SJSA1 (cell line): Measurements from ENCODE around the gene AKAP7. TPM values are rescaled to one million over a fixed set of nuclear protein-coding genes. Genes with fewer than 3 reads are reported as not detected.

Experiments
- DNase-seq, 2 experiments: peaks; one replicate each; pipeline ENCODE4 v3.0.0-alpha.2; 2015 to 2020; ENCODE audit warnings: low spot score in 2 of 2, low read depth in 1 of 2
- H3K27ac ChIP-seq: fragments of 250-450 bp; sonication (Bioruptor Pico); 2 replicates; pipeline ENCODE4 v1.5.1; 2020; ENCODE audit warnings: mild to moderate bottlenecking, moderate library complexity
- H3K27me3 ChIP-seq: fragments of 250-450 bp; sonication (Bioruptor Pico); replicated peaks from 2 replicates; pipeline ENCODE4 v1.5.1; 2020; ENCODE audit warnings: mild to moderate bottlenecking, moderate library complexity
- H3K36me3 ChIP-seq: fragments of 250-450 bp; sonication (Bioruptor Pico); 2 replicates; pipeline ENCODE4 v1.5.1; 2020; ENCODE audit warnings: mild to moderate bottlenecking
- H3K4me1 ChIP-seq: fragments of 250-450 bp; sonication (Bioruptor Pico); replicated peaks from 2 replicates; pipeline ENCODE4 v1.6.1; 2021; ENCODE audit warnings: mild to moderate bottlenecking
- H3K4me3 ChIP-seq: fragments of 250-450 bp; sonication (Bioruptor Pico); 2 replicates; pipeline ENCODE4 v1.5.1; 2020; ENCODE audit warnings: mild to moderate bottlenecking
- H3K9me3 ChIP-seq: fragments of 250-450 bp; sonication (Bioruptor Pico); replicated peaks from 2 replicates; pipeline ENCODE4 v1.5.1; 2020; ENCODE audit warnings: mild to moderate bottlenecking
- total RNA-seq: library from RNA; depleted of rRNA; stranded (reverse); fragments of >200 nt; shearing (Covaris generic); gene quantifications from 2 replicates; pipeline ENCODE4 v1.2.3, GENCODE V29; 2014

The AKAP7 gene
- total RNA-seq, 1 experiment from 2014 or later = 5.6 TPM

DNA sequence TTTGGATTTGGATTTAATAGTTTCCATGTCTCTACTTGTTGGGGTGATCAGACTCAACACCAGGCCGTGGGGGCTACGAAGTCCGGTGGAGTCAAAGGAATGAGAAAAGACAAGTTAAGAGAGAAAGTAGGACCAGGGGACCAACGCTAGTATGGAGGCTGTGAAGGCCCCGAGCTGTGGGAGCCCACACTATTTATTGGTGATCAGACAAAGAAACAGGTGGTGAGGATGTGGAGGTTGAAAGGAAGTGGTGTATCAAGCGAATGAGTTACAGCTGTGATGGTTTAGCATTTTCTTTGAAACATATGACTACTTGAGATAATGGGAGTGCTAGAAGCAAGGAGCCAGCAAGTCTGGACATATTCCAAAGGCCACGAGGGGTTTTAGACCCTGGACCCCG is 62.4 kb downstream of the AKAP7 start:
- DNase-seq = no peak
- no peak overlapping the region for H3K27ac ChIP-seq

GRCh38 chr6:131199568-131200272 is 64.5 kb downstream of the AKAP7 start:
- DNase-seq = peak in 1 of 2 experiments; percentile 22
- Histone ChIP-seq H3K4me1 (no peaks in the 10 kb centered on the region), H3K9me3 (no peaks in the 10 kb centered on the region), H3K27ac (no peak overlapping the region), H3K27me3 (no peaks in the 10 kb centered on the region), H3K36me3 (peaks cover 6% of the 10 kb centered on the region; the same call in 1 of the 2 replicates), H3K4me3 (no peak overlapping the region)

More for the DNA sequence above, 62.4 kb downstream of the AKAP7 start:
- peaks cover 6% of the 10 kb centered on the region; the same call in 1 of the 2 replicates for H3K36me3 ChIP-seq
- H3K4me1 ChIP-seq = no peaks in the 10 kb centered on the region
- no peak overlapping the region for H3K4me3 ChIP-seq
- no peaks in the 10 kb centered on the region for H3K9me3 ChIP-seq
- H3K27me3 ChIP-seq = no peaks in the 10 kb centered on the region

DNA sequence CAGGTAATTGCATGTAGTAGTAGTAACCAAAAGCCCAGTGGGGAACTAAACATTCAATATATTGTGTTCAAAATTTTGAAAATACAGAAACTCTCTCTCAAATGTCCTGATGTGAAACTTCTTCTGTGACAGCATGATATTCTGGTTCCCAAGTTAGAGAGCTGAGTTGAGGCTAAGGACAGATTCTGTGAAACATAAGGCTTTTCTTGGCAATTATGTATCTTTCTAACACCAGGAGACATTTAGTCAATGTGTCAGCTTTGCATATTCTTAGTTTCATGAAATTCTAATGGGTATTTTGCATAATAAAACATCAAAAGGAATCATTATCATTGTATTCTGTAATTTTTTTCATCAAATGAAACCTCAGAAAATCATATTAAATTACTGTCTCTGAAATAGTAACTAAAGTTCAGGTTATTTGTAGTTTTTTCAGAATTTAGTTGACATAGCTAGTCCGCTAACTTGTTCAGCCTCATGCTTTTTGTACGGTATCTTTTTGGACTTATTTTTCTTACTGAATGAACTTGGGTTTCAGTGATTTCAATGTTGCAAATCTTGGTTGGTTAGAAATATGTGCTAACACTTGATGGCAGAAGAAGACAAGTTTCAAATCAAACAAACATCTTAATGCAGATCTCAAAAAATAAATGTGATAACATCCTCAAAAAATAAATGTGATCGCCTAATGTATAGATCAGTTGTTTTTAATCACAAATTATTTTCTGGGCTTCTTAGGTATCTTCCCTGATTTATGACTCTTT is 70.4 kb downstream of the AKAP7 start:
- Histone ChIP-seq H3K9me3 (no peaks in the 10 kb centered on the region), H3K4me3 (no peak overlapping the region), H3K4me1 (no peaks in the 10 kb centered on the region), H3K27ac (no peak overlapping the region), H3K27me3 (no peaks in the 10 kb centered on the region), H3K36me3 (no peaks in the 10 kb centered on the region)
- no peak for DNase-seq

DNA sequence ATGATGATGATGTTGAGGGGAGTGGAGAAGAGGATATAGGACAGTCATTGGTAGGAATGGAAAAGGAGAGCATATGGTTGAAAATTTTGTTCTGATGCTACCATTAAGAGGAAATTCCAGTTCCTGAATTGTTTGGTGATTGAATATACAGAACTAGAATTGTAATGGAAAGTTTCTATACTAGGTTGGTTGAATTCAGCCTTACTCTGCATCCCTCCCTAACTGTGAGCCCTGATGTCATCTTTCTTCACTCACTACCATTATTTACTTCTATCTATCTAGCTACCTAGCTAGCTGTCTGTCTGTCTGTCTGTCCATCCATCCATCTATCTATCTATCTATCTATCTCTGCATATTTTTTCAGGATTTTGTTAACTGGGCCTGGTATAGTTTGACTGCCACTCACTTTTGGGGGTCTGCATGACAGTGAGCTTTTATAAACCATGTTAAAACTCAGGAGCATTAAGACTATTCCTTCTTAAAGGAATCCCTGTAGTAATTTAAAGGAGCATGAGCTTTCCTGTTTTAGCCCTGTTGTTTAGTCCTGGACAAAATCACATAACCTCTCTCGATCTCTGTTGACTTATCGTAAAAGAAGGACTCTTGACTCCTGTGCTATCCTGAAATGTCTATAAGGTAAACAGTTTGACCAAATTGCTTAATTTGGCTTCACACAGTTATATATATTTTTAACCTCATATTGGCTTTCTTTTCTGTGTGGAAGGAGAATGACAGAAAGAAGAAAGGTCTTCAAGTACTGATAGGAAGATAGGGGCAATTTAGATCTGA is 71.4 kb downstream of the AKAP7 start:
- no peaks in the 10 kb centered on the region for H3K27me3 ChIP-seq
- DNase-seq = no peak
- no peaks in the 10 kb centered on the region for H3K9me3 ChIP-seq
- no peak overlapping the region for H3K4me3 ChIP-seq
- no peaks in the 10 kb centered on the region for H3K36me3 ChIP-seq
- H3K27ac ChIP-seq = no peak overlapping the region
- no peaks in the 10 kb centered on the region for H3K4me1 ChIP-seq

- Histone ChIP-seq H3K9me3 (no peaks in the 10 kb centered on the region), H3K27me3 (no peaks in the 10 kb centered on the region), H3K4me1 (peaks cover 5% of the 10 kb centered on the region; the same call in 1 of the 2 replicates), H3K4me3 (no peak overlapping the region), H3K27ac (no peak overlapping the region), H3K36me3 (no peaks in the 10 kb centered on the region)
- no peak for DNase-seq
These were observed 73.5 kb downstream of the AKAP7 start for GRCh38 chr6:131208787-131209186.

DNA sequence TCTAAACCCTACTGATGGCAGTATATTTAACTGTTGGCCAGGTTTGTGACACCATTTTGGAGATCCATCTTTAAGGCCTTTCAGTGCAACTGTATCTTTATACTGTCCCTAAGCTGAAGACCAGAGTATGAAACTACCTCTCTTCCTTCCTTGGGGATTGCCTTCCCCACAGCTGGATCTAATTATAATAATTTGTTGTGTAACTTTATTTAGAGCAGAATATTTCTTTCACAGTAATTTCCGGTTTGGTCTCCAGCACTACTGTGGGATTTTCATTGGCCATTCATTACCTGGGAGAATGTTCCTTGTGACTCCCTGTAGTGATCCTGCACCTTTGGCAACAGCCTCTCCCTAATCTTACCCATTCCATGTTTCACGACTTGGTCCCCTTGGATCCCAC is 75.2 kb downstream of the AKAP7 start:
- H3K36me3 ChIP-seq = no peaks in the 10 kb centered on the region
- DNase-seq = no peak
- H3K4me1 ChIP-seq = peaks cover 8% of the 10 kb centered on the region; the same call in 1 of the 2 replicates
- no peaks in the 10 kb centered on the region for H3K27me3 ChIP-seq
- no peak overlapping the region for H3K4me3 ChIP-seq
- H3K9me3 ChIP-seq = no peaks in the 10 kb centered on the region
- H3K27ac ChIP-seq = no peak overlapping the region

DNA sequence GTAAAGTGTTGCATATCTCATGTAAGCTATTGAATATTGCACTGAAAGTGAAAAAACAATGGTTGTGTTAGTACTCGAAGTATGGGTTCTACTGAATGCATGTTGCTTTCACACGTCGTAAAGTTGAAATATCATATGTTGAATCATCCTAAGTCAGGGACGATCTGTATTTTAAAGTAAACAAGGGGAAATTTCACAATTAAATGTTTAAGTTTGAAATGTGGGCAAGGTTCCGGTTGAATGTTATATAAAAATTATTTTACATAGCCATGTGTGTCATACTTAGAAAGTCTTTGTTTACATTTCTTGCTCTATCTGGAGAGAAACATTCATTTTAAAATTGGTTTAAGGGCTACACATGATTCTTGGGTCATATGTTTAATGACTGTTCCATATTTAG is 76.8 kb downstream of the AKAP7 start:
- H3K4me3 ChIP-seq = no peak overlapping the region
- H3K27me3 ChIP-seq = no peaks in the 10 kb centered on the region
- H3K9me3 ChIP-seq = no peaks in the 10 kb centered on the region
- H3K36me3 ChIP-seq = no peaks in the 10 kb centered on the region
- peaks cover 8% of the 10 kb centered on the region; the same call in 1 of the 2 replicates for H3K4me1 ChIP-seq
- no peak overlapping the region for H3K27ac ChIP-seq
- DNase-seq = no peak

DNA sequence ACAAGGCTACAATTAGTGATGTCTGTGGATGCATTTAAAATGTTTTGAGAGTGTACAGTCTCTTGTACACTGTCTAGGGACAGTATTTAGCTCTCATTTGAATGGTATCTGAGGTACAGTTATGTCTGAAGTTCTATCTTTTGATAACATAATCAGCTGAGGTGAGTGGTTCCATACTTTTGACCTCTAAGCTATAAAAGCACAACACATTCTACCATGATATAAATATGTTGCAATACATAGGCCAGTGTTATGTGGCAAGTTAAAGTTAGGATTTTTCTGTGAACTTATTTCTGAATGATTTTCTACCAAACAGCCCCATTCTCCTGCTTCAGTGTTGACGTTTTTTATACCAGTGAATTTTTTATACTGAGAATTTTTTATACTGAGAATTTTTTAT is 77.6 kb downstream of the AKAP7 start:
- H3K9me3 ChIP-seq = no peaks in the 10 kb centered on the region
- no peak overlapping the region for H3K27ac ChIP-seq
- DNase-seq = no peak
- H3K27me3 ChIP-seq = no peaks in the 10 kb centered on the region
- no peaks in the 10 kb centered on the region for H3K36me3 ChIP-seq
- no peak overlapping the region for H3K4me3 ChIP-seq
- H3K4me1 ChIP-seq = peaks cover 8% of the 10 kb centered on the region; the same call in 1 of the 2 replicates

GRCh38 chr6:131213501-131213990 is 78.3 kb downstream of the AKAP7 start:
- H3K4me3 ChIP-seq = no peak overlapping the region
- H3K27ac ChIP-seq = no peak overlapping the region
- DNase-seq = peak in 1 of 2 experiments; percentile 58

GRCh38 chr6:131215219-131215618 is 80.0 kb downstream of the AKAP7 start:
- no peaks in the 10 kb centered on the region for H3K9me3 ChIP-seq
- no peak for DNase-seq
- no peaks in the 10 kb centered on the region for H3K36me3 ChIP-seq
- no peaks in the 10 kb centered on the region for H3K27me3 ChIP-seq
- no peak overlapping the region for H3K27ac ChIP-seq
- no peak overlapping the region for H3K4me3 ChIP-seq
- H3K4me1 ChIP-seq = peaks cover 8% of the 10 kb centered on the region; the same call in 1 of the 2 replicates

More at GRCh38 chr6:131213501-131213990, 78.3 kb downstream of the AKAP7 start:
- Histone ChIP-seq H3K36me3 (no peaks in the 10 kb centered on the region), H3K4me1 (peaks cover 8% of the 10 kb centered on the region; the same call in 1 of the 2 replicates), H3K9me3 (no peaks in the 10 kb centered on the region), H3K27me3 (no peaks in the 10 kb centered on the region)

DNA sequence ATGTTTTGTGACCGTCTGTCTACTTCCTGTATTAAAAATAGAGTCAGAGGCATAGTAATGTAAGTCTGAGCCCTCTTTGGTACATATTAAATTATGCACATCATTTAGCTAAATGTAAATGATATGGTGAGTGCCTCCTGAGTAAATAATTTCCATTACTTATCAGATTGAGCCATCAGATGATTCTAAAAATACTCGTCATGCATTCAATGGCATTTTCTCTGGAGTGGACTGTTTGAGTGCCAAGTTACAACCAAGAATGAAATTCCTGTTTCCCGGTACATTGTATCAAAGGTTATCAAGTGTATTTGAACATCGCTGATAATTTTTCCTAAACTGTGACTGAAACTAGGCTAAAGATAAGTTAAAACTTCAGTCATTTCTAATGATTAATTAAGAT is 81.0 kb downstream of the AKAP7 start:
- H3K36me3 ChIP-seq = no peaks in the 10 kb centered on the region
- peaks cover 8% of the 10 kb centered on the region; the same call in 1 of the 2 replicates for H3K4me1 ChIP-seq
- H3K27me3 ChIP-seq = no peaks in the 10 kb centered on the region
- H3K27ac ChIP-seq = no peak overlapping the region
- no peak overlapping the region for H3K4me3 ChIP-seq
- DNase-seq = no peak
- no peaks in the 10 kb centered on the region for H3K9me3 ChIP-seq

DNA sequence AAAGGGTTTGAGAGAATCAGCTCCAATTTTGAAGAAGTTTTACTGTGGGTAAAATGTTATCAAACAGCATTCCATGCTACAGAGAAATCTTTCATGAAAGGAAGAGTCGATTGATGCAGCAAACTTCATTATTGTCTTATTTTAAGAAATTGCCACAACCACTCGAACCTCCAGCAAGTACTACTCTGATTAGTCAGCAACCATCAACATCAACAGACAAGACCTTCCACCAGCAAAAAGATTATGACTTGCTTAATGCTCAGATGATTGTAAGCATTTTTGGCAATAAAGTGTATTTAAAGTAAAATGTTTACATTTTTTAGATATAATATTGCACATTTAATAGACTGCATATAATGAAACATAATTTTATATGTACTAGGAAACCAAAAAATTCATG is 87.5 kb downstream of the AKAP7 start:
- Histone ChIP-seq H3K9me3 (no peaks in the 10 kb centered on the region), H3K27me3 (no peaks in the 10 kb centered on the region), H3K4me3 (no peak overlapping the region), H3K27ac (no peak overlapping the region), H3K36me3 (no peaks in the 10 kb centered on the region), H3K4me1 (no peaks in the 10 kb centered on the region)
- DNase-seq = no peak

GRCh38 chr6:131223416-131223815 is 88.1 kb downstream of the AKAP7 start:
- no peaks in the 10 kb centered on the region for H3K27me3 ChIP-seq
- no peaks in the 10 kb centered on the region for H3K9me3 ChIP-seq
- H3K36me3 ChIP-seq = no peaks in the 10 kb centered on the region
- no peaks in the 10 kb centered on the region for H3K4me1 ChIP-seq
- no peak for DNase-seq
- no peak overlapping the region for H3K4me3 ChIP-seq
- no peak overlapping the region for H3K27ac ChIP-seq
